Heart right ventricle (tissue), 16 donors: Measurements from ENCODE around the gene FAM32A. TPM values are rescaled to one million over a fixed set of nuclear protein-coding genes. Genes with fewer than 3 reads are reported as not detected.

ENCODE experiments used
- ATAC-seq, 8 donors: fragments of 200-7000 bp; cut with Tn5 transposase; one replicate each; pipeline ENCODE4 v1.9.1; 2020; ENCODE audit warnings: mild to moderate bottlenecking in 8 of 8, moderate library complexity in 8 of 8, moderate number of reproducible peaks in 1 of 8
- DNase-seq, 2 donors: peaks; one replicate each; pipeline ENCODE4 v3.0.0-alpha.2; 2020
- H3K27ac ChIP-seq, 10 donors: fragments of 200-600 bp; sonication (generic) in 2 of 10; one replicate each; pipeline versions ENCODE4 v1.5.0 to v1.8.0; 2020 to 2022; ENCODE audit warnings: mild to moderate bottlenecking in 3 of 10
- H3K27me3 ChIP-seq, 7 donors: fragments of 200-600 bp; one replicate each; pipeline ENCODE4 v1.8.0; 2021 to 2022; ENCODE audit warnings: mild to moderate bottlenecking in 2 of 7
- H3K36me3 ChIP-seq, 9 donors: fragments of 200-600 bp; sonication (generic) in 1 of 9; one replicate each; pipeline versions ENCODE4 v1.5.0 to v1.8.0; 2020 to 2022; ENCODE audit warnings: mild to moderate bottlenecking in 2 of 9
- H3K4me1 ChIP-seq, 9 donors: fragments of 200-600 bp; sonication (generic) in 1 of 9; one replicate each; pipeline versions ENCODE4 v1.5.0 to v1.8.0; 2020 to 2022; ENCODE audit warnings: mild to moderate bottlenecking in 4 of 9
- H3K4me3 ChIP-seq, 10 donors: fragments of 200-600 bp; sonication (generic) in 2 of 10; one replicate each; pipeline versions ENCODE4 v1.5.0 to v1.8.0; 2020 to 2022; ENCODE audit warnings: mild to moderate bottlenecking in 7 of 10, moderate library complexity in 2 of 10
- H3K9me3 ChIP-seq, 11 donors: fragments of 200-600 bp in 10 of 11; sonication (generic) in 2 of 11; one replicate each; pipeline versions ENCODE4 v1.5.0 to v1.8.0; 2013 to 2022; ENCODE audit warnings: mild to moderate bottlenecking in 2 of 11, control low read depth in 1 of 11, moderate library complexity in 1 of 11
- CTCF ChIP-seq, 9 donors: fragments of 200-600 bp; sonication (generic) in 2 of 9; IDR thresholded peaks; one replicate each; pipeline versions ENCODE4 v1.5.0 to v1.8.0; 2021 to 2022; ENCODE audit warnings: antibody characterized with exemption in 9 of 9, mild to moderate bottlenecking in 5 of 9, moderate library complexity in 1 of 9
- WGBS, 2 donors: extraction: QIAGEN DNeasy Blood & Tissue Kit; methylation state at CpG; one replicate each; pipeline ENCODE4 v1.1.7; 2013; ENCODE audit warnings: inconsistent platforms in 1 of 2; 5-methylcytosine and 5-hydroxymethylcytosine counted together
- intact Hi-C, 10 donors: fragments of 100-400 bp; cut with DNase I; formaldehyde crosslinking; loops; one replicate each; pipeline versions ENCODE4 v1.11.1 to v1.14.2; 2022
- polyA plus RNA-seq, 2 donors: library from polyadenylated mRNA; stranded (reverse); fragments of 200-250 nt; gene quantifications; one replicate each; pipeline ENCODE4 v1.2.3, GENCODE V29; 2013
- total RNA-seq, 10 donors: library from RNA; stranded (reverse); fragmentation: NEBNext Ultra II Directional in 3 of 10; extraction: Animal tissue kit (Norgen Biotek cat#: 25700) in 3 of 10; gene quantifications; one replicate each; pipeline versions ENCODE4 v1.2.1 to v1.2.4, GENCODE V29; 2021 to 2023
- donor health status: Arrhythmogenic right ventricular cardiomyopathy.
- donor health status: ischemic (EF 13 %, LVEDD 7.1; RV severe dilation, severe dysfunction).
- donor health status: healthy with polysubstance abuse.
- donor health status: DM: no; HTN: yes; CAD: no.
- donor health status: DM: no; HTN: no; CAD: no.
- donor health status: ischemic (EF 25% LVEDD 6.9; RV normal size, moderate dysfunction).
- donor health status: ischemic (EF 25% LVEDD 5.7; RV mildly dilated, moderate dysfunction).
- donor health status: healthy.
- donor health status: DM: yes; HTN: yes; CAD: no.
- donor health status: Ischemic cardiomyopathy.
- donor health status: ischemic (EF 35%, LVEDD 5.7; RV mildly dilated, moderate dysfunction).
- donor health status: nonischemic (EF 11% LVEDD 7.7; RV severe dilation, severe dysfunction).
- donor health status: DM: yes; HTN: yes; CAD: no.
- donor health status: PGD.
- donor health status: ischemic (EF 29% LVEDD 5.4; RV normal size, mild dysfunction).
- donor health status: nonischemic (EF 23%, LVEDD 6.1; RV moderate dilation, normal function).

The FAM32A gene
- total and polyA plus RNA-seq, 12 donors, result 27.0 to 75.0 (median 34.3) TPM

DNA sequence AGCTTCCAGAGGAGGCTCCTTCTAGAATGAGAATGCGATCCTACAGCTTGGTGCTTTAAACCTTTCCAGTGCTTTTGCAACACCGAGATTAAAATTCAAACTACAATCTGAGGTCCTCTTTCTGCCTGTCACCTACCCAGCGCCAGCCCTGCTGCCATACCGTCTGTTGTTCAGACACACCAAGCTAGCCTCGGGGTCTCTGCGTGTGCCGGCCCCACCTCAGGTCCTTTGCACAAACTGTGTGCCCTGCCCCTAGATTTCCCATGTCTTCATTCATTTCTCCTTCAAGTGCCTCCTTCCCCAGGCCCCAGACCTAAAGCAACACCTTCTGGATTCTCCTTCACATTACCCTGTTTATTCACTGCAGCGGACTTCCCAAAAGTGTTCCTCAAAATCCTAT is 30.7 kb upstream of the FAM32A start:
- DNase-seq (no peak), ATAC-seq (no peak)
- TF ChIP-seq CTCF (IDR thresholded peaks at IDR 0.05), result no peak
- Histone ChIP-seq H3K36me3 (peaks cover 0 to 10% (median 0%) of the 10 kb centered on the region in 9 donors), H3K27ac (no peak overlapping the region), H3K4me1 (peaks cover 0 to 23% (median 0%) of the 10 kb centered on the region in 9 donors), H3K27me3 (no peaks in the 10 kb centered on the region), H3K4me3 (no peak overlapping the region), H3K9me3 (no peaks in the 10 kb centered on the region)
- 91 to 94% methylated on average over 8 of the region's 8 CpGs for WGBS, 2 donors
- intact Hi-C loops, result no loop called here

DNA sequence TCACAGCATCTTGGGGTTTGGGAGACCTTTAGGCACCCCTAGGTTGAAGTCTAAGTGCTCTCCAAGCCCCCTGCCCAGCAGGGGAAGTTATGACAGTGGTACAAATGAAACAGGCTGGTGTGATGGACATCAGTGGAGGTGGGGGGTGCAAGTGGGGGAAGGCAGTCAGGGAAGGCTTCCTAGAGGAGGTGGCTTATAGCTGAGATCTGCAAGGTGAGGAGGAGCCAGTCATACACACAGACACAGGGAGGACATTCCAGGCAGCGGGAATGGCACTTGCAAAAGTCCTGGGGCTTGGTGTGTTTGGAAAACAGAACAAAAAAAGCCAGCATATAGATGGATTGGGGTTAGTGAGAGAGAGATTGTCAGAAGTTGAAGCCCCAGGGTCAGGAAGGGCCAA is 30.1 kb upstream of the FAM32A start:
- no peak for DNase-seq
- H3K4me3 ChIP-seq, result no peak overlapping the region
- no peak overlapping the region for H3K27ac ChIP-seq
- H3K36me3 ChIP-seq, result peaks cover 0 to 10% (median 0%) of the 10 kb centered on the region in 9 donors
- no peak for TF ChIP-seq CTCF (IDR thresholded peaks at IDR 0.05)
- intact Hi-C loops, result no loop called here
- no peaks in the 10 kb centered on the region for H3K9me3 ChIP-seq
- 80 to 100% methylated on average over 1 of the region's 1 CpG for WGBS, 2 donors
- peaks cover 0 to 18% (median 0%) of the 10 kb centered on the region in 9 donors for H3K4me1 ChIP-seq
- H3K27me3 ChIP-seq, result no peaks in the 10 kb centered on the region
- ATAC-seq, result no peak

DNA sequence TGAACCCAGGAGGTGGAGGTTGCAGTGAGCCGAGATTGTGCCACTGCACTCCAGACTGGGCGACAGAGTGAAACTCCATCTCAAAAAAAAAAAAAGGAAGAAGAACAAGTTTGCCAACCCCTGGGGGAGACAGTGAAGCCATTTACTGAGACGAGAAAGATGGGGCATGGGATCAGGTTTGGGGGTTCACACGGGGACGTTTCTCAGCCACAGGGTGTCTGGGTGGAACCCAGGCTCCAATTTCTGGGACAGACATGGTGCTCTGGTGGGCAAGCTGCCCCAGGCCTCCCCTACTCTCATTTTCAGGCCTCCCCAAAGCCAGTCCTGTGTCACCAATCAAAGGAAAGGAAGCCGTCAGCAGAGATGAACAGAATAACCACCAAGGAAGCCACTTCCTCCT is 28.3 kb upstream of the FAM32A start:
- H3K27ac ChIP-seq, result no peak overlapping the region
- H3K4me1 ChIP-seq, result peaks cover 0 to 4% (median 0%) of the 10 kb centered on the region in 9 donors
- H3K27me3 ChIP-seq, result no peaks in the 10 kb centered on the region
- ATAC-seq (no peak), DNase-seq (no peak)
- peaks cover 0 to 10% (median 0%) of the 10 kb centered on the region in 9 donors for H3K36me3 ChIP-seq
- TF ChIP-seq CTCF (IDR thresholded peaks at IDR 0.05), result no peak
- WGBS, 2 donors, result 72 to 79% methylated on average over 6 of the region's 6 CpGs
- intact Hi-C loops, result no loop called here
- H3K4me3 ChIP-seq, result no peak overlapping the region
- no peaks in the 10 kb centered on the region for H3K9me3 ChIP-seq

- no peaks in the 10 kb centered on the region for H3K27me3 ChIP-seq
- no peak for ATAC-seq
- no peaks in the 10 kb centered on the region for H3K9me3 ChIP-seq
- peaks cover 0 to 4% (median 0%) of the 10 kb centered on the region in 9 donors for H3K4me1 ChIP-seq
- peaks cover 0 to 10% (median 0%) of the 10 kb centered on the region in 9 donors for H3K36me3 ChIP-seq
- no peak for DNase-seq
- H3K4me3 ChIP-seq, result no peak overlapping the region
- TF ChIP-seq CTCF (IDR thresholded peaks at IDR 0.05), result no peak
- 84 to 88% methylated on average over 10 of the region's 10 CpGs for WGBS, 2 donors
- intact Hi-C loops, result no loop called here
- no peak overlapping the region for H3K27ac ChIP-seq
Measured at GRCh38 chr19:16157601-16158000, 27.6 kb upstream of the FAM32A start.
